Mesothelial cell of epicardium (in vitro differentiated cells): ENCODE measurements around the gene CHRM3. TPM values are rescaled to one million over a fixed set of nuclear protein-coding genes. Genes with fewer than 3 reads are reported as not detected.

Experiments
- DNase-seq, 2 experiments: peaks; one replicate each; pipeline ENCODE4 v3.0.0; 2021; ENCODE audit warnings: low spot score in 2 of 2; ENCODE audit not compliant: unreplicated experiment in 2 of 2
- H3K27ac Mint-ChIP-seq: 2 replicates; pipeline ENCODE4 v1.8.0; 2021; ENCODE audit warnings: mixed read lengths
- H3K27me3 Mint-ChIP-seq: 2 replicates; pipeline ENCODE4 v1.8.0; 2021; ENCODE audit warnings: low read depth, mixed read lengths
- H3K36me3 Mint-ChIP-seq: 2 replicates; pipeline ENCODE4 v1.8.0; 2021; ENCODE audit warnings: mixed read lengths
- H3K4me1 Mint-ChIP-seq: 2 replicates; pipeline ENCODE4 v1.8.0; 2021; ENCODE audit warnings: mixed read lengths
- H3K4me3 Mint-ChIP-seq: 2 replicates; pipeline ENCODE4 v1.8.0; 2021; ENCODE audit warnings: mild to moderate bottlenecking, moderate library complexity, mixed read lengths
- H3K9me3 Mint-ChIP-seq: 2 replicates; pipeline ENCODE4 v1.8.0; 2021; ENCODE audit warnings: mixed read lengths
- CTCF ChIP-seq: fragments of 200-600 bp; sonication (generic); IDR thresholded peaks from one replicate; pipeline ENCODE4 v1.5.0; 2021; ENCODE audit warnings: antibody characterized with exemption; ENCODE audit not compliant: unreplicated experiment
- total RNA-seq: library from RNA; stranded (reverse); gene quantifications from 3 replicates; pipeline ENCODE4 v1.2.1, GENCODE V29; 2021

Gene CHRM3
- 5.4 to 6.9 TPM (median 6.4 TPM) in 3 replicates for total RNA-seq

DNA sequence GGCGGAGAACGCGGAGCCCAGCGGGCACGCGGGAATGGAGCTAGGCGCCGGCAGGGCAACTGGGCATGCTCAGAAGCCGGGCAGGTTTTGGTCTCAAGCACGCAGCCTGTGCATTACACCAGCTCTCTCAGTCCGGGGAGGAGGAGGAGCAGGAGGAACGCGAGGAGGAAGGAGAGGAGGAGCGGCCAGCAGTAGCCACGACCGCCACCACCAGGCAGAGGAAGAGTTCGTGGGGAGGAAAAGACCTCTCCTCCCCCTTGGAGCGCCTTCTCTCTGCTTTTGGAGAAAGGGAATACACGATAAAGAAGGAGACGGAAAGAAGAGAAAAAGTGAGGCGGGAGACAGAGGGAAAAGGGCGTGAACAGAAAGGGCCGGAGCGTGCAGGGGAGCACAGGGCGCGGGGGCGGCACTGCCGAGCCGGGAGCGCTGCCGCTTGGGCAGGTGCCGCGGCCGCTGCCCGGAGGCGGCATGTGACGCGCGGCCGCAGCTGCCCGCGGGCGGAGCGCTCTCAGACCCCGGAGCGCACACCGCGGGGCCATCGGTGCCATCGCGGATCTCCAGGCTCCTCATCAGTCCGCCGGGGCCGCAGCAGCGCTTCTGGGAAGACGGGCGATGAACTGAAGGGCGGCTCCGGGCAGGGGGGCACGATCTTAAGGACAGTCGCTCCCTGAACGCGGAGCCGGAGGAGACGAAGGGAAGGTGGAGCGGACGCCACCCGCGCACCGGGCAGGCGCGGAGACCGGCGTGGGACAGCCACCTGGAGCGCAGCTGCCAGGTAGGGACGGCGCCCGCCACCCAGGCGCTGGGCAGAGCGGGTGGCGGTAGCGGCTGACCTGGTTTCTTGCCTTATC is at the start of gene CHRM3:
CHRM3 (plus strand) TSS at position 116 of the 851 bp plus-strand sequence. CDS start 520,884 bp downstream, outside the sequence.
- Mint-ChIP-seq H3K4me1 (peaks cover 26% of the 10 kb centered on the region), H3K4me3 (peak within 1 kb of the TSS; percentile 92), H3K9me3 (no peaks in the 10 kb centered on the region), H3K27me3 (peaks cover 85% of the 10 kb centered on the region), H3K27ac (peak within 1 kb of the TSS; percentile 83), H3K36me3 (no peaks in the 10 kb centered on the region)
- peak; percentile 28 to 76 for DNase-seq
- TF ChIP-seq CTCF, result no peak

GRCh38 chr1:239337799-239338430 is 48.5 kb upstream of the CHRM3 start:
- H3K27ac Mint-ChIP-seq, result no peak overlapping the region
- no peak for DNase-seq
- H3K4me1 Mint-ChIP-seq, result no peaks in the 10 kb centered on the region
- H3K27me3 Mint-ChIP-seq, result no peaks in the 10 kb centered on the region
- peaks cover 10% of the 10 kb centered on the region for H3K9me3 Mint-ChIP-seq
- no peak for TF ChIP-seq CTCF
- no peak overlapping the region for H3K4me3 Mint-ChIP-seq
- no peaks in the 10 kb centered on the region for H3K36me3 Mint-ChIP-seq

DNA sequence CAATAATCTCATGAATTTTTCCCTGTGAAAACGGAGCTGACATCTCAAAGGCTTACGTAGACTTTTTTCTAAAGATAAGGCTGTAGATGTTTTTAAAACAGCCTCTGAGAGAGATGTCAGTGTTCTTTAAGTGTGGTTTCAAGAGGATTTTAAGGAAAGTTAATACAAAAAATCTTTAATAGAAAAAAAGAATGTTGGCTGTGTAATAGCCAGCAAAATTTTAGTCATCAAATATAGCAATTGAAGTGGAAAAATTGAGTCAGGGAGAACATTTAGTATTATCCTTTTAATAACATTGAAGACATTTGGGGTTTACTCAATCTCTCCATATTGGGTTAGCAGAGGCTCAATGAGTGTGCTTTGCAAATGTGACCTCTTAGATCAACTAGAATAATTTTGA is 38.6 kb upstream of the CHRM3 start:
- Mint-ChIP-seq H3K27ac (no peak overlapping the region), H3K27me3 (no peaks in the 10 kb centered on the region), H3K4me1 (no peaks in the 10 kb centered on the region), H3K9me3 (no peaks in the 10 kb centered on the region), H3K36me3 (no peaks in the 10 kb centered on the region), H3K4me3 (no peak overlapping the region)
- TF ChIP-seq CTCF, result no peak
- DNase-seq, result no peak

DNA sequence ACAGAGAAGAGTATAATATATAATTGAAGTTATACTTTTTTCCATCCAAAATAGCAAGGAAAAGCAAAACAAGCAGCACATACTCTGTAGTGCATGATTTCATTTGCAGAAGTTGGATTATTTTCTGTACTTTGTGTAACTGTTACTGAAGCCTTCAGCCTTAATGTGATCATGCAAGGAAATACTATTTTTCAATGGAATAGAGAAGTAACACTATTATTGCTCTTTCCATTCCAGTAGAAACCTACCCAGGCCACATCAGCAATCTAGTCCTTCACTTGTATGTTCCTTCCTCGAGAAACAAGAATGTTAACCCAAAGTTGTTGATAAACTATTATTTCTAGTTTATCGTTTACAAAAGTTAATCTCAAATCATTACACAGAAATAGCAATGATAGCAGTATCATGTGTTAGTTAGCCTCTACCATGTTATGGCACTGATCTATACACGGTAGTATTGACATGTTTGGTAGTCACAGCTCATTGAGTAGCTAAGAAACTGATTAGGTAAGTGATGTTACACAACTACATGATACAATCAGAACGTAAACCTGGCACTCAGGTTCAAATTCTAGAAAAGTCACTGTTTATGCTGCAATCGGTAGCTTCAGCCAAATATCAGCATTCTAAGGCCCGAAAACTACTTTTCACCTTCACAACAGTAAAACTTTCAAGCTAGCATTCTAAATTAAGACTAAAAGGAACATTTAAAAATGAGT is 37.6 kb upstream of the CHRM3 start:
- Mint-ChIP-seq H3K36me3 (no peaks in the 10 kb centered on the region), H3K9me3 (no peaks in the 10 kb centered on the region), H3K27ac (no peak overlapping the region), H3K4me1 (no peaks in the 10 kb centered on the region), H3K27me3 (no peaks in the 10 kb centered on the region), H3K4me3 (no peak overlapping the region)
- TF ChIP-seq CTCF, result no peak
- no peak for DNase-seq

GRCh38 chr1:239349699-239350098 is 36.7 kb upstream of the CHRM3 start:
- H3K27me3 Mint-ChIP-seq, result no peaks in the 10 kb centered on the region
- H3K27ac Mint-ChIP-seq, result no peak overlapping the region
- H3K4me3 Mint-ChIP-seq, result no peak overlapping the region
- TF ChIP-seq CTCF, result no peak
- H3K9me3 Mint-ChIP-seq, result no peaks in the 10 kb centered on the region
- no peak for DNase-seq
- H3K4me1 Mint-ChIP-seq, result no peaks in the 10 kb centered on the region
- no peaks in the 10 kb centered on the region for H3K36me3 Mint-ChIP-seq
